H7 (cell line): ENCODE measurements around the gene ABLIM3. TPM values are rescaled to one million over a fixed set of nuclear protein-coding genes. Genes with fewer than 3 reads are reported as not detected.

Source experiments
- DNase-seq: peaks from one replicate; pipeline ENCODE4 v3.0.0; 2012
- H3K27me3 ChIP-seq: 2 replicates; pipeline ENCODE4 v1.6.0; 2011; ENCODE audit warnings: mild to moderate bottlenecking, low read length; ENCODE audit not compliant: control insufficient read depth, insufficient read depth
- H3K36me3 ChIP-seq: replicated peaks from 2 replicates; pipeline ENCODE4 v1.5.1; 2011; ENCODE audit warnings: low read length; ENCODE audit not compliant: control insufficient read depth, insufficient read depth
- H3K4me3 ChIP-seq: 2 replicates; pipeline ENCODE4 v1.5.1; 2011; ENCODE audit warnings: low read depth, mild to moderate bottlenecking, control low read depth, low read length, moderate library complexity; ENCODE audit not compliant: insufficient read depth
- total RNA-seq: library from RNA; depleted of rRNA; stranded (reverse); fragments of >200 nt; shearing (Covaris generic); gene quantifications from 2 replicates; pipeline ENCODE4 v1.2.3, GENCODE V29; 2014

The ABLIM3 gene
- total RNA-seq, 1 experiment from 2014 or later: 0.03 TPM

GRCh38 chr5:149126906-149127305 is 14.4 kb upstream of the ABLIM3 start:
- no peak for DNase-seq
- Histone ChIP-seq H3K36me3 (no peaks in the 10 kb centered on the region), H3K27me3 (no peaks in the 10 kb centered on the region), H3K4me3 (no peak overlapping the region)

GRCh38 chr5:149127394-149127955 is 13.8 kb upstream of the ABLIM3 start:
- no peak overlapping the region for H3K4me3 ChIP-seq
- no peaks in the 10 kb centered on the region for H3K27me3 ChIP-seq
- H3K36me3 ChIP-seq: no peaks in the 10 kb centered on the region
- no peak for DNase-seq

GRCh38 chr5:149128023-149128875 is 13.0 kb upstream of the ABLIM3 start:
- H3K4me3 ChIP-seq: no peak overlapping the region
- no peaks in the 10 kb centered on the region for H3K36me3 ChIP-seq
- DNase-seq: peak; percentile 73
- H3K27me3 ChIP-seq: no peaks in the 10 kb centered on the region

GRCh38 chr5:149129181-149129580 is 12.1 kb upstream of the ABLIM3 start:
- Histone ChIP-seq H3K36me3 (no peaks in the 10 kb centered on the region), H3K27me3 (no peaks in the 10 kb centered on the region), H3K4me3 (no peak overlapping the region)
- DNase-seq: no peak

GRCh38 chr5:149130121-149130914 is 11.0 kb upstream of the ABLIM3 start:
- no peaks in the 10 kb centered on the region for H3K36me3 ChIP-seq
- no peak for DNase-seq

GRCh38 chr5:149132474-149132873 is 8.8 kb upstream of the ABLIM3 start:
- DNase-seq: no peak
- no peaks in the 10 kb centered on the region for H3K36me3 ChIP-seq

More at GRCh38 chr5:149130121-149130914, 11.0 kb upstream of the ABLIM3 start:
- Histone ChIP-seq H3K27me3 (no peaks in the 10 kb centered on the region), H3K4me3 (no peak overlapping the region)

GRCh38 chr5:149133795-149134777 is 7.2 kb upstream of the ABLIM3 start:
- Histone ChIP-seq H3K4me3 (no peak overlapping the region), H3K27me3 (no peaks in the 10 kb centered on the region), H3K36me3 (no peaks in the 10 kb centered on the region)
- no peak for DNase-seq

More at GRCh38 chr5:149132474-149132873, 8.8 kb upstream of the ABLIM3 start:
- H3K4me3 ChIP-seq: no peak overlapping the region
- H3K27me3 ChIP-seq: no peaks in the 10 kb centered on the region

GRCh38 chr5:149134778-149135500 is 6.4 kb upstream of the ABLIM3 start:
- no peak for DNase-seq
- Histone ChIP-seq H3K4me3 (no peak overlapping the region), H3K36me3 (no peaks in the 10 kb centered on the region), H3K27me3 (no peaks in the 10 kb centered on the region)

- no peak for DNase-seq
- no peaks in the 10 kb centered on the region for H3K27me3 ChIP-seq
- no peaks in the 10 kb centered on the region for H3K36me3 ChIP-seq
- H3K4me3 ChIP-seq: no peak overlapping the region
These were observed 5.6 kb upstream of the ABLIM3 start for GRCh38 chr5:149135536-149136201.

- no peak for DNase-seq
- no peaks in the 10 kb centered on the region for H3K36me3 ChIP-seq
- H3K4me3 ChIP-seq: no peak overlapping the region
- H3K27me3 ChIP-seq: peaks cover 13% of the 10 kb centered on the region
These were observed 2.9 kb upstream of the ABLIM3 start for GRCh38 chr5:149138182-149138923.

GRCh38 chr5:149140197-149141002 is 893 bp upstream of the ABLIM3 start:
- Histone ChIP-seq H3K36me3 (no peaks in the 10 kb centered on the region), H3K27me3 (peaks cover 13% of the 10 kb centered on the region), H3K4me3 (no peak overlapping the region)
- DNase-seq: no peak
